SK-N-SH treated with all-trans-retinoic acid at 6 μM for 48 hours (cell line): Measurements from ENCODE around the gene AKAP6.
A peak's percentile ranks its signal among the peaks of the same experiment; 100 is the strongest.

Source experiments
- ATAC-seq: fragments of 200-7000 bp; cut with Tn5 transposase; 3 replicates; pipeline ENCODE4 v1.9.1; 2020; ENCODE audit warnings: mild to moderate bottlenecking, moderate library complexity
- ARNTL ChIP-seq: fragments of 450-650 bp; formaldehyde crosslinking; IDR thresholded peaks from 2 replicates; pipeline ENCODE4 v1.5.0; 2020; ENCODE audit warnings: low read depth, mild to moderate bottlenecking, moderate library complexity, borderline replicate concordance
- BACH2 ChIP-seq: fragments of 250-450 bp; sonication (Bioruptor Pico); IDR thresholded peaks from 2 replicates; pipeline ENCODE4 v1.9.0; 2021; ENCODE audit warnings: mild to moderate bottlenecking, borderline replicate concordance
- CSDC2 ChIP-seq: fragments of 250-450 bp; sonication (Bioruptor Pico); IDR thresholded peaks from 2 replicates; pipeline ENCODE4 v1.5.0; 2020; ENCODE audit warnings: mild to moderate bottlenecking, moderate library complexity
- ESRRG ChIP-seq: fragments of 250-450 bp; sonication (Bioruptor Pico); IDR thresholded peaks from 2 replicates; pipeline ENCODE4 v1.6.1; 2021; ENCODE audit warnings: mild to moderate bottlenecking
- GLIS3 ChIP-seq: fragments of 250-450 bp; sonication (Bioruptor Pico); IDR thresholded peaks from 2 replicates; pipeline ENCODE4 v1.5.0; 2020; ENCODE audit warnings: mild to moderate bottlenecking, moderate library complexity
- ISL1 ChIP-seq: fragments of 250-450 bp; sonication (Bioruptor Pico); IDR thresholded peaks from 2 replicates; pipeline ENCODE4 v2.1.2; 2022; ENCODE audit warnings: mild to moderate bottlenecking, moderate library complexity
- OSR1 ChIP-seq: fragments of 250-450 bp; sonication (Bioruptor Pico); IDR thresholded peaks from 2 replicates; pipeline ENCODE4 v1.8.0; 2022; ENCODE audit warnings: moderate library complexity, mild to moderate bottlenecking, inconsistent platforms
- PPARA ChIP-seq: fragments of 250-450 bp; sonication (Bioruptor Pico); IDR thresholded peaks from 2 replicates; pipeline ENCODE4 v1.5.0; 2020; ENCODE audit warnings: mild to moderate bottlenecking, borderline replicate concordance
- RARB ChIP-seq: fragments of 250-450 bp; sonication (Bioruptor Pico); IDR thresholded peaks from 2 replicates; pipeline ENCODE4 v1.8.0; 2021; ENCODE audit warnings: mild to moderate bottlenecking, moderate library complexity
- SNAI2 ChIP-seq: fragments of 250-450 bp; sonication (Bioruptor Pico); IDR thresholded peaks from 2 replicates; pipeline ENCODE4 v1.5.0; 2020; ENCODE audit warnings: mild to moderate bottlenecking, moderate library complexity
- TCF4 ChIP-seq: fragments of 250-450 bp; sonication (Bioruptor Pico); IDR thresholded peaks from 2 replicates; pipeline ENCODE4 v1.8.0; 2021; ENCODE audit warnings: mild to moderate bottlenecking, moderate library complexity, borderline replicate concordance
- TOX ChIP-seq: fragments of 250-450 bp; sonication (Bioruptor Pico); IDR thresholded peaks from 2 replicates; pipeline ENCODE4 v1.8.0; 2021; ENCODE audit warnings: mild to moderate bottlenecking, moderate library complexity, borderline replicate concordance
- ZC3H10 ChIP-seq: fragments of 250-450 bp; sonication (Bioruptor Pico); IDR thresholded peaks from 2 replicates; pipeline ENCODE4 v1.5.1; 2021; ENCODE audit warnings: mild to moderate bottlenecking, moderate library complexity
- ZFP3 ChIP-seq: fragments of 250-450 bp; sonication (Bioruptor Pico); IDR thresholded peaks from 2 replicates; pipeline ENCODE4 v1.5.0; 2020; ENCODE audit warnings: mild to moderate bottlenecking, moderate library complexity
- ZFP30 ChIP-seq: fragments of 450-650 bp; formaldehyde crosslinking; IDR thresholded peaks from 2 replicates; pipeline ENCODE4 v1.5.0; 2022; ENCODE audit warnings: mild to moderate bottlenecking, moderate library complexity
- ZNF565 ChIP-seq: fragments of 450-650 bp; formaldehyde crosslinking; conservative IDR thresholded peaks from 2 replicates; pipeline ENCODE4 v1.5.0; 2020; ENCODE audit warnings: low read depth, mild to moderate bottlenecking, moderate library complexity
- ZNF70 ChIP-seq: fragments of 450-650 bp; formaldehyde crosslinking; IDR thresholded peaks from 2 replicates; pipeline ENCODE4 v1.5.0; 2020; ENCODE audit warnings: mild to moderate bottlenecking, moderate library complexity
- TF ChIP-seq, protein P1 (sequence below): fragments of 250-450 bp; sonication (Bioruptor Pico); IDR thresholded peaks from 2 replicates; pipeline ENCODE4 v1.5.0; 2020; ENCODE audit warnings: mild to moderate bottlenecking, moderate library complexity
- TF ChIP-seq, protein P2 (sequence below): fragments of 250-450 bp; sonication (Bioruptor Pico); IDR thresholded peaks from 2 replicates; pipeline ENCODE4 v1.5.1; 2021; ENCODE audit warnings: mild to moderate bottlenecking, moderate library complexity
- TF ChIP-seq, protein P3 (sequence below): fragments of 250-450 bp; sonication (Bioruptor Pico); IDR thresholded peaks from 2 replicates; pipeline ENCODE4 v1.5.1; 2020; ENCODE audit warnings: low read depth, mild to moderate bottlenecking, moderate library complexity
- TF ChIP-seq, protein P4 (sequence below): fragments of 250-450 bp; sonication (Bioruptor Pico); IDR thresholded peaks from 2 replicates; pipeline ENCODE4 v1.8.0; 2020; ENCODE audit warnings: mild to moderate bottlenecking, moderate library complexity, borderline replicate concordance
- TF ChIP-seq, protein P5 (sequence below): fragments of 250-450 bp; sonication (Bioruptor Pico); IDR thresholded peaks from 2 replicates; pipeline ENCODE4 v1.8.0; 2021; ENCODE audit warnings: low read depth, mild to moderate bottlenecking, moderate library complexity, borderline replicate concordance

The AKAP6 gene

DNA sequence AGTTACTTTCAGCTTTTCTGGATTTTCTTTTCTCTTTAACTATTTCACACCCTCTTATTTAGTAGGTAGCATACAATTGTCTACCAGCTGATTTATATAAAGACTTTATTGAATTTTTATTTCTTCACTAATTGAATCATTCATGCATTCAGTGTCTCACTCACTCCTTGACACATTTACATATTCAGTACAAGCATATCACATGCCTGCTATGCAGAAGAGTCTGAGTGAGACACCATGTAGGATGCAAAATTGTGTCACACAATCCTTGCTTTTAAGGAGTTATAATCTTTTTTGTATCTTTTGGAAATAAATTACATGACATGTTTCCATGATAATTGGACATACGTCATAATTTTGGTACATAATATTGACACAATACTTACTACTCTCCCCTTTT, 83.0 kb downstream of the AKAP6 start (continued):
- TF ChIP-seq, protein P1, sequence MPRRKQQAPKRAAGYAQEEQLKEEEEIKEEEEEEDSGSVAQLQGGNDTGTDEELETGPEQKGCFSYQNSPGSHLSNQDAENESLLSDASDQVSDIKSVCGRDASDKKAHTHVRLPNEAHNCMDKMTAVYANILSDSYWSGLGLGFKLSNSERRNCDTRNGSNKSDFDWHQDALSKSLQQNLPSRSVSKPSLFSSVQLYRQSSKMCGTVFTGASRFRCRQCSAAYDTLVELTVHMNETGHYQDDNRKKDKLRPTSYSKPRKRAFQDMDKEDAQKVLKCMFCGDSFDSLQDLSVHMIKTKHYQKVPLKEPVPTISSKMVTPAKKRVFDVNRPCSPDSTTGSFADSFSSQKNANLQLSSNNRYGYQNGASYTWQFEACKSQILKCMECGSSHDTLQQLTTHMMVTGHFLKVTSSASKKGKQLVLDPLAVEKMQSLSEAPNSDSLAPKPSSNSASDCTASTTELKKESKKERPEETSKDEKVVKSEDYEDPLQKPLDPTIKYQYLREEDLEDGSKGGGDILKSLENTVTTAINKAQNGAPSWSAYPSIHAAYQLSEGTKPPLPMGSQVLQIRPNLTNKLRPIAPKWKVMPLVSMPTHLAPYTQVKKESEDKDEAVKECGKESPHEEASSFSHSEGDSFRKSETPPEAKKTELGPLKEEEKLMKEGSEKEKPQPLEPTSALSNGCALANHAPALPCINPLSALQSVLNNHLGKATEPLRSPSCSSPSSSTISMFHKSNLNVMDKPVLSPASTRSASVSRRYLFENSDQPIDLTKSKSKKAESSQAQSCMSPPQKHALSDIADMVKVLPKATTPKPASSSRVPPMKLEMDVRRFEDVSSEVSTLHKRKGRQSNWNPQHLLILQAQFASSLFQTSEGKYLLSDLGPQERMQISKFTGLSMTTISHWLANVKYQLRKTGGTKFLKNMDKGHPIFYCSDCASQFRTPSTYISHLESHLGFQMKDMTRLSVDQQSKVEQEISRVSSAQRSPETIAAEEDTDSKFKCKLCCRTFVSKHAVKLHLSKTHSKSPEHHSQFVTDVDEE, result no peak
- TF ChIP-seq ZNF565 (CRISPR knock-in tag) (no peak), CSDC2 (CRISPR knock-in tag) (no peak), OSR1 (no peak), ZNF70 (CRISPR knock-in tag) (no peak), ZFP30 (CRISPR knock-in tag) (no peak), SNAI2 (CRISPR knock-in tag) (no peak)

DNA sequence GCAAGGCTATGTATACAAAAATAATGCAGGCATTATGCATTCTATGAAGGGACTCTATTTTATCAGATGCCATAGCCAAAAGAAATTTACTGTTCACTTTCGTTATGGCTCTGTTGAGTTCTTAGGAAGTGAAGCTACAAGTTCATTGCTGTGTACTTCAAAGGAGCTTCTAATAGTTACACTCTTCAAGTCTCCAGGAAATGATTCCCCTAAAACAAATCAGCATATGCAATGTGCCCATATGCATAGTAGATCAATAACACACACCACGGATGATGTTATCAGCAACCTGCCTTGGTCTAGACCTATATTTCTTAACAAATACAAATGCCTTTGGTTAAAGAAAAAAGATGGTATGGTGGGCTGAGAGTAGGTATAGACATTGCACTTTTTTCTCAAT, 83.4 kb downstream of the AKAP6 start:
- ATAC-seq, result no peak
- TF ChIP-seq, protein P2, sequence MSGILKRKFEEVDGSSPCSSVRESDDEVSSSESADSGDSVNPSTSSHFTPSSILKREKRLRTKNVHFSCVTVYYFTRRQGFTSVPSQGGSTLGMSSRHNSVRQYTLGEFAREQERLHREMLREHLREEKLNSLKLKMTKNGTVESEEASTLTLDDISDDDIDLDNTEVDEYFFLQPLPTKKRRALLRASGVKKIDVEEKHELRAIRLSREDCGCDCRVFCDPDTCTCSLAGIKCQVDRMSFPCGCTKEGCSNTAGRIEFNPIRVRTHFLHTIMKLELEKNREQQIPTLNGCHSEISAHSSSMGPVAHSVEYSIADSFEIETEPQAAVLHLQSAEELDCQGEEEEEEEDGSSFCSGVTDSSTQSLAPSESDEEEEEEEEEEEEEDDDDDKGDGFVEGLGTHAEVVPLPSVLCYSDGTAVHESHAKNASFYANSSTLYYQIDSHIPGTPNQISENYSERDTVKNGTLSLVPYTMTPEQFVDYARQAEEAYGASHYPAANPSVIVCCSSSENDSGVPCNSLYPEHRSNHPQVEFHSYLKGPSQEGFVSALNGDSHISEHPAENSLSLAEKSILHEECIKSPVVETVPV (CRISPR knock-in tag), result no peak
- TF ChIP-seq BACH2 (CRISPR knock-in tag) (no peak), PPARA (CRISPR knock-in tag) (no peak), ZFP30 (CRISPR knock-in tag) (no peak), ZC3H10 (CRISPR knock-in tag) (no peak), TOX (no peak), SNAI2 (CRISPR knock-in tag) (no peak), ZNF565 (CRISPR knock-in tag) (no peak), ESRRG (CRISPR knock-in tag) (no peak), ARNTL (CRISPR knock-in tag) (no peak), ZFP3 (CRISPR knock-in tag) (no peak), TCF4 (CRISPR knock-in tag) (no peak)
- TF ChIP-seq, protein P3, sequence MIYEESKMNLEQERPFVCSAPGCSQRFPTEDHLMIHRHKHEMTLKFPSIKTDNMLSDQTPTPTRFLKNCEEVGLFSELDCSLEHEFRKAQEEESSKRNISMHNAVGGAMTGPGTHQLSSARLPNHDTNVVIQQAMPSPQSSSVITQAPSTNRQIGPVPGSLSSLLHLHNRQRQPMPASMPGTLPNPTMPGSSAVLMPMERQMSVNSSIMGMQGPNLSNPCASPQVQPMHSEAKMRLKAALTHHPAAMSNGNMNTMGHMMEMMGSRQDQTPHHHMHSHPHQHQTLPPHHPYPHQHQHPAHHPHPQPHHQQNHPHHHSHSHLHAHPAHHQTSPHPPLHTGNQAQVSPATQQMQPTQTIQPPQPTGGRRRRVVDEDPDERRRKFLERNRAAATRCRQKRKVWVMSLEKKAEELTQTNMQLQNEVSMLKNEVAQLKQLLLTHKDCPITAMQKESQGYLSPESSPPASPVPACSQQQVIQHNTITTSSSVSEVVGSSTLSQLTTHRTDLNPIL, result no peak
- TF ChIP-seq, protein P4, sequence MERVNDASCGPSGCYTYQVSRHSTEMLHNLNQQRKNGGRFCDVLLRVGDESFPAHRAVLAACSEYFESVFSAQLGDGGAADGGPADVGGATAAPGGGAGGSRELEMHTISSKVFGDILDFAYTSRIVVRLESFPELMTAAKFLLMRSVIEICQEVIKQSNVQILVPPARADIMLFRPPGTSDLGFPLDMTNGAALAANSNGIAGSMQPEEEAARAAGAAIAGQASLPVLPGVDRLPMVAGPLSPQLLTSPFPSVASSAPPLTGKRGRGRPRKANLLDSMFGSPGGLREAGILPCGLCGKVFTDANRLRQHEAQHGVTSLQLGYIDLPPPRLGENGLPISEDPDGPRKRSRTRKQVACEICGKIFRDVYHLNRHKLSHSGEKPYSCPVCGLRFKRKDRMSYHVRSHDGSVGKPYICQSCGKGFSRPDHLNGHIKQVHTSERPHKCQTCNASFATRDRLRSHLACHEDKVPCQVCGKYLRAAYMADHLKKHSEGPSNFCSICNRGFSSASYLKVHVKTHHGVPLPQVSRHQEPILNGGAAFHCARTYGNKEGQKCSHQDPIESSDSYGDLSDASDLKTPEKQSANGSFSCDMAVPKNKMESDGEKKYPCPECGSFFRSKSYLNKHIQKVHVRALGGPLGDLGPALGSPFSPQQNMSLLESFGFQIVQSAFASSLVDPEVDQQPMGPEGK (CRISPR knock-in tag), result no peak
- TF ChIP-seq, protein P1, result no peak

DNA sequence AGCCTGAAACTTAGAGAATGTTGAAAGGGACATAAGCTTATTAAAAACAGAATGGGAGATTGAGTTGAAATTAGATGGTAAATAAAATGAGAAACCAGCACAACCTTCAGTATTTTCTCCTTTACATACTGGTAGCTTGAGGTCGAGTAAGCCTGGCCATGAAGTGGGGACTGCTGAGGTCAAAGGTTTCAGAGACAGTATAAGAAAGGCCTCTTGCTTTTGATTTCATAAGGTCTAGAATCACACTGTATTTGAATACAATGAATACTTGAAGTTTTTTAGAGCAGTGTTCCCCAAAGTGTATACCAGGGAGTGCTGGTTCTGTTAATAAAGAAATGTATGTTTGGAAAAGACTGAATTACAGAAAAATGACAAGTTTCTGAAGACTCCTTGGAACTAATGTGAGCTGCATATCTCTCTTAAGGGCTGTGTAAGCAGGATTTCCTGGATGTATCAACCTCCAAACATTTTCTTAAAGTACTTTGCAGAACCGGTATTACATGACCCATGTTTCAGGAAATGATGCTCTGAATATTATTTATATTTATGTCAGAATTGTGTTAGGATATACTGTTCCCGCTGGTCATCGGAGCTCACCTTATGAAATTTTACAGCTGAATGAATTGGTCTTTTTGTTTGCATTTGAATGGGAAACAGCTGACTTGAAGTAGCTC, 85.0 kb downstream of the AKAP6 start:
- ATAC-seq, result peak; percentile 7; the same call in 2 of the 3 replicates
- TF ChIP-seq ZNF565 (CRISPR knock-in tag) (no peak), TCF4 (CRISPR knock-in tag) (no peak), SNAI2 (CRISPR knock-in tag) (no peak), CSDC2 (CRISPR knock-in tag) (peak; percentile 57; the same call in 1 of the 2 replicates), RARB (CRISPR knock-in tag) (no peak), GLIS3 (CRISPR knock-in tag) (no peak), ARNTL (CRISPR knock-in tag) (no peak), ISL1 (no peak), ZNF70 (CRISPR knock-in tag) (no peak), ESRRG (CRISPR knock-in tag) (no peak), ZFP3 (CRISPR knock-in tag) (0 out of 2 replicates have a peak, but pooled peaks have one; percentile 9)
- TF ChIP-seq, protein P5, sequence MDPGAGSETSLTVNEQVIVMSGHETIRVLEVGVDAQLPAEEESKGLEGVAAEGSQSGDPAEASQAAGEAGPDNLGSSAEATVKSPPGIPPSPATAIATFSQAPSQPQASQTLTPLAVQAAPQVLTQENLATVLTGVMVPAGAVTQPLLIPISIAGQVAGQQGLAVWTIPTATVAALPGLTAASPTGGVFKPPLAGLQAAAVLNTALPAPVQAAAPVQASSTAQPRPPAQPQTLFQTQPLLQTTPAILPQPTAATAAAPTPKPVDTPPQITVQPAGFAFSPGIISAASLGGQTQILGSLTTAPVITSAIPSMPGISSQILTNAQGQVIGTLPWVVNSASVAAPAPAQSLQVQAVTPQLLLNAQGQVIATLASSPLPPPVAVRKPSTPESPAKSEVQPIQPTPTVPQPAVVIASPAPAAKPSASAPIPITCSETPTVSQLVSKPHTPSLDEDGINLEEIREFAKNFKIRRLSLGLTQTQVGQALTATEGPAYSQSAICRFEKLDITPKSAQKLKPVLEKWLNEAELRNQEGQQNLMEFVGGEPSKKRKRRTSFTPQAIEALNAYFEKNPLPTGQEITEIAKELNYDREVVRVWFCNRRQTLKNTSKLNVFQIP (CRISPR knock-in tag), result no peak
- TF ChIP-seq, protein P1, result no peak
